Nephron (organoid): ENCODE measurements around the gene ASIC2.

Source experiments
- H3K27ac Mint-ChIP-seq, 3 experiments: 2 replicates each; pipeline ENCODE4 v1.8.0; 2020; ENCODE audit warnings: mixed read lengths in 3 of 3, mild to moderate bottlenecking in 2 of 3, moderate library complexity in 1 of 3
- H3K27me3 Mint-ChIP-seq: 2 replicates; pipeline ENCODE4 v1.8.0; 2021; ENCODE audit warnings: low read depth, mild to moderate bottlenecking, moderate library complexity, mixed read lengths
- H3K36me3 Mint-ChIP-seq: 2 replicates; pipeline ENCODE4 v1.8.0; 2020; ENCODE audit warnings: low read depth, mixed read lengths
- H3K4me1 Mint-ChIP-seq: 2 replicates; pipeline ENCODE4 v1.8.0; 2020; ENCODE audit warnings: mixed read lengths
- H3K4me3 Mint-ChIP-seq, 3 experiments: 2 replicates each; pipeline ENCODE4 v1.8.0; 2020; ENCODE audit warnings: mild to moderate bottlenecking in 3 of 3, mixed read lengths in 3 of 3, moderate library complexity in 2 of 3
- H3K9me3 Mint-ChIP-seq: 2 replicates; pipeline ENCODE4 v1.8.0; 2020; ENCODE audit warnings: mixed read lengths
- TF ChIP-seq, protein P1 (sequence below), 3 experiments: fragments of 200-600 bp; sonication (generic); IDR thresholded peaks; one replicate each; pipeline ENCODE4 v1.5.0; 2021; ENCODE audit warnings: antibody characterized with exemption in 3 of 3; ENCODE audit not compliant: unreplicated experiment in 3 of 3

ASIC2 gene

GRCh38 chr17:33163533-33164168 lies 129.4 kb downstream of the ASIC2 start:
- Mint-ChIP-seq H3K27ac (peak overlapping the region in 1 of 3 experiments; percentile 38), H3K9me3 (no peaks in the 10 kb centered on the region), H3K4me1 (peaks cover 25% of the 10 kb centered on the region), H3K4me3 (no peak overlapping the region), H3K27me3 (peaks cover 33% of the 10 kb centered on the region), H3K36me3 (no peaks in the 10 kb centered on the region)
- TF ChIP-seq, protein P1, sequence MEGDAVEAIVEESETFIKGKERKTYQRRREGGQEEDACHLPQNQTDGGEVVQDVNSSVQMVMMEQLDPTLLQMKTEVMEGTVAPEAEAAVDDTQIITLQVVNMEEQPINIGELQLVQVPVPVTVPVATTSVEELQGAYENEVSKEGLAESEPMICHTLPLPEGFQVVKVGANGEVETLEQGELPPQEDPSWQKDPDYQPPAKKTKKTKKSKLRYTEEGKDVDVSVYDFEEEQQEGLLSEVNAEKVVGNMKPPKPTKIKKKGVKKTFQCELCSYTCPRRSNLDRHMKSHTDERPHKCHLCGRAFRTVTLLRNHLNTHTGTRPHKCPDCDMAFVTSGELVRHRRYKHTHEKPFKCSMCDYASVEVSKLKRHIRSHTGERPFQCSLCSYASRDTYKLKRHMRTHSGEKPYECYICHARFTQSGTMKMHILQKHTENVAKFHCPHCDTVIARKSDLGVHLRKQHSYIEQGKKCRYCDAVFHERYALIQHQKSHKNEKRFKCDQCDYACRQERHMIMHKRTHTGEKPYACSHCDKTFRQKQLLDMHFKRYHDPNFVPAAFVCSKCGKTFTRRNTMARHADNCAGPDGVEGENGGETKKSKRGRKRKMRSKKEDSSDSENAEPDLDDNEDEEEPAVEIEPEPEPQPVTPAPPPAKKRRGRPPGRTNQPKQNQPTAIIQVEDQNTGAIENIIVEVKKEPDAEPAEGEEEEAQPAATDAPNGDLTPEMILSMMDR (IDR thresholded peaks at IDR 0.05; ENCODE audit: unreplicated experiment in 3 of 3): no peak

GRCh38 chr17:33154869-33155455 lies 138.1 kb downstream of the ASIC2 start:
- Mint-ChIP-seq H3K27ac (no peak overlapping the region), H3K27me3 (peaks cover 17% of the 10 kb centered on the region), H3K4me3 (no peak overlapping the region), H3K36me3 (no peaks in the 10 kb centered on the region), H3K9me3 (no peaks in the 10 kb centered on the region), H3K4me1 (no peaks in the 10 kb centered on the region)
- TF ChIP-seq, protein P1 (IDR thresholded peaks at IDR 0.05; ENCODE audit: unreplicated experiment in 3 of 3): no peak

DNA sequence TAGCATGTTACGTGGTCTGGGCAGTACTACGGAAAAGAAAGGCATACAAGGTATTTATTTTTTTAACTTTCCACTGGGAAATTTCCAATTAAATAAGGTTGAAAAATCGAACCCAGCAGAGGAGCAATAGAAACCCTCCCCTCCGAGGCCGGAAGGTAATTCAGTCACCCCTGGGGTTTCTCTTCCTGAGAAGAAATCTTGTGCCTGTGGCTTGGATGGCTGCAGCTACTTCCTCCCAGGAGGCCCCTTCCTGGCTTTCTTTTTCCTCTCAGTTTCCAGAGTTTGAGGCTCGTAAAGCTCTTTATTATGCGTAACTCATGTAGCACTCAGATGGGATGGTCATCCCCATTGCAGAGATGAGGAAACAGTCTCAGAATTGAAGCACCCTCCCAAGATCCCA lies 140.3 kb downstream of the ASIC2 start:
- no peaks in the 10 kb centered on the region for H3K36me3 Mint-ChIP-seq
- H3K27ac Mint-ChIP-seq: no peak overlapping the region
- TF ChIP-seq, protein P1 (IDR thresholded peaks at IDR 0.05; ENCODE audit: unreplicated experiment in 3 of 3): no peak
- H3K4me3 Mint-ChIP-seq: no peak overlapping the region
- H3K4me1 Mint-ChIP-seq: no peaks in the 10 kb centered on the region
- H3K27me3 Mint-ChIP-seq: peaks cover 8% of the 10 kb centered on the region
- H3K9me3 Mint-ChIP-seq: no peaks in the 10 kb centered on the region

DNA sequence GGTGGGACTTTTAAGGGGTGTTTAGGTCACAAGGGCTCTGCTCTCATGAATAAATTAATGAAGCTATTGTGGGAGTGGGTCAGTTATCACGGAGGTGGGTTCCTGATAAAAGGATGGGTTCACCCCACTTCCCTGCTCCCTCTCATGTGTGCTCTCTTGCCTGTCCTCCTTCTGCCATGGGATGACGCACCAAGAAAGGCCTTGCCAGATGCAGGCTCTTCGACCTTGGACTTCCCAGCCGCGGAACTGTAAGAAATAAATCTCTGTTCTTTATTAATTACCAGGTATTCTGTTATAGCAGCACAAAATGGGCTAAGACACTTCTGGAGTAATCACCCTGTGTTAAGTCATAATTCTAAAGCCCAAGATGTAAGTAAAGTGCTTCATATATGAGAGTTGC lies 141.5 kb downstream of the ASIC2 start:
- Mint-ChIP-seq H3K4me3 (no peak overlapping the region), H3K27me3 (peaks cover 4% of the 10 kb centered on the region), H3K36me3 (no peaks in the 10 kb centered on the region), H3K9me3 (no peaks in the 10 kb centered on the region), H3K27ac (no peak overlapping the region), H3K4me1 (no peaks in the 10 kb centered on the region)
- TF ChIP-seq, protein P1 (IDR thresholded peaks at IDR 0.05; ENCODE audit: unreplicated experiment in 3 of 3): no peak

DNA sequence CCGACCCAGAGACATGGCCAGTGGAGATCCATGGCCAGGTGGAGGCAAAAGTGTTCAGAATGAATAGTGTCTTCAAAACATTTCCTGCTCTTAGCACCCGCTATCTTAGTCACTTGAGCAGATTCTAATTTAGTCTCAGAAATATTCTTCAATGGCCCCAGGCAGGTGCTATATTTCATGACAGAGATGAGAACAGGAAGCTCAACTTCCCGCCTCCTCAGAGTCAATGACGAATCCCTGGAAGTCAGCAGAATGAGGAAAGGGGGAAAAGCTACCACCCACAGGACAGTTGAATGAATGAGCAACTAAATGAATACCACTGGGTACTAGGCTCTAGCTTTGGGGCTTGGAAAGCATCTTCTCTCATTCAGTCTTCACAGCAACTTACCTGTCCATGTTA lies 147.2 kb downstream of the ASIC2 start:
- Mint-ChIP-seq H3K36me3 (no peaks in the 10 kb centered on the region), H3K27ac (no peak overlapping the region), H3K27me3 (peaks cover 4% of the 10 kb centered on the region), H3K9me3 (peaks cover 2% of the 10 kb centered on the region), H3K4me1 (no peaks in the 10 kb centered on the region), H3K4me3 (no peak overlapping the region)
- TF ChIP-seq, protein P1 (IDR thresholded peaks at IDR 0.05; ENCODE audit: unreplicated experiment in 3 of 3): no peak

DNA sequence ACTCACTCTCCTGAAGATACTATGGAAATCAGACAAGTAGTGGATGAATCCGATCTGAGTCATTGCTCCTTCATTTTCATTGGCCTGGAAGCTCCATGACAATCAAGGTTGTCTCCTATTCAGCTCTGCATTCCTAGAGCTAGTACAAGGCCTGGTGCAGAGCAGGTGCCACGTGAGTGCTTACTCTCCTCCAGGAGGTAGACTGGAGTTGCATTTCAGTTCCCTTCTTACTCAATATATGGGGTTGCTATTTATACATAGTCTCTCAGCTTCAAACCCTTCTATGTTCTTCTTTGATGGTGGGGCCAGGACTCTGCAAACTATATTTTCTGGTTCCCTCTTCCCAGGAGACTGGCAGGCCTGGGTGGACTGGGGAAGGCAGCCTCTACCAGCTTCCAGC lies 148.3 kb downstream of the ASIC2 start:
- Mint-ChIP-seq H3K36me3 (no peaks in the 10 kb centered on the region), H3K27me3 (peaks cover 4% of the 10 kb centered on the region), H3K4me3 (no peak overlapping the region), H3K4me1 (no peaks in the 10 kb centered on the region), H3K9me3 (peaks cover 2% of the 10 kb centered on the region), H3K27ac (no peak overlapping the region)
- TF ChIP-seq, protein P1 (IDR thresholded peaks at IDR 0.05; ENCODE audit: unreplicated experiment in 3 of 3): no peak
